HFFc6 (cell line): ENCODE data around the gene EML6. TPM values are rescaled to one million over a fixed set of nuclear protein-coding genes. Genes with fewer than 3 reads are reported as not detected.

Experiments
- DNase-seq: peaks from one replicate; pipeline ENCODE4 v3.0.0-alpha.2; 2018
- H3K27ac Mint-ChIP-seq: 2 replicates; pipeline ENCODE4 v1.8.0; 2020; ENCODE audit warnings: mild to moderate bottlenecking, mixed read lengths
- H3K27me3 Mint-ChIP-seq: 2 replicates; pipeline ENCODE4 v1.8.0; 2021; ENCODE audit warnings: mild to moderate bottlenecking, moderate library complexity, mixed read lengths; ENCODE audit not compliant: insufficient read depth
- H3K36me3 Mint-ChIP-seq: 2 replicates; pipeline ENCODE4 v1.8.0; 2021; ENCODE audit warnings: low read depth, mixed read lengths
- H3K4me1 Mint-ChIP-seq: 2 replicates; pipeline ENCODE4 v1.8.0; 2020; ENCODE audit warnings: low read depth, mixed read lengths
- H3K4me3 Mint-ChIP-seq: 2 replicates; pipeline ENCODE4 v1.8.0; 2020; ENCODE audit warnings: mild to moderate bottlenecking, moderate library complexity, mixed read lengths
- H3K9me3 Mint-ChIP-seq: 2 replicates; pipeline ENCODE4 v1.8.0; 2020; ENCODE audit warnings: mild to moderate bottlenecking, mixed read lengths
- CTCF ChIP-seq: fragments of 200-600 bp; sonication (generic); IDR thresholded peaks from 2 replicates; pipeline ENCODE4 v1.5.0; 2021; ENCODE audit warnings: antibody characterized with exemption, mild to moderate bottlenecking
- total RNA-seq, 6 experiments: library from RNA; stranded (reverse); fragmentation: NEBNext Ultra II Directional; extraction: Animal tissue kit (Norgen Biotek cat#: 25700); gene quantifications; 2 replicates in 1 of 6; 3 replicates in 5 of 6; pipeline ENCODE4 v1.2.3, GENCODE V29; 2021

EML6 gene
- total RNA-seq, 6 experiments from 2014 or later: 0.05 to 0.37 (median 0.25) TPM

- DNase-seq: no peak
- Mint-ChIP-seq H3K27me3 (peaks cover 9% of the 10 kb centered on the region), H3K9me3 (no peaks in the 10 kb centered on the region), H3K4me3 (no peak overlapping the region), H3K4me1 (no peaks in the 10 kb centered on the region), H3K36me3 (no peaks in the 10 kb centered on the region), H3K27ac (no peak overlapping the region)
- TF ChIP-seq CTCF: no peak
Observed at GRCh38 chr2:54931473-54931872, 208.0 kb downstream of the EML6 start.

- TF ChIP-seq CTCF: no peak
- H3K4me3 Mint-ChIP-seq: no peak overlapping the region
- H3K27ac Mint-ChIP-seq: no peak overlapping the region
Observed at GRCh38 chr2:54935389-54935788, 211.9 kb downstream of the EML6 start.

GRCh38 chr2:54936766-54937165, 213.3 kb downstream of the EML6 start:
- H3K4me3 Mint-ChIP-seq: no peak overlapping the region
- peaks cover 13% of the 10 kb centered on the region for H3K4me1 Mint-ChIP-seq
- no peak for TF ChIP-seq CTCF
- H3K36me3 Mint-ChIP-seq: peaks cover 7% of the 10 kb centered on the region; the same call in 1 of the 2 replicates
- H3K9me3 Mint-ChIP-seq: peaks cover 5% of the 10 kb centered on the region
- H3K27me3 Mint-ChIP-seq: peaks cover 5% of the 10 kb centered on the region
- no peak overlapping the region for H3K27ac Mint-ChIP-seq
- no peak for DNase-seq

More at GRCh38 chr2:54935389-54935788, 211.9 kb downstream of the EML6 start:
- Mint-ChIP-seq H3K36me3 (peaks cover 7% of the 10 kb centered on the region; the same call in 1 of the 2 replicates), H3K27me3 (peaks cover 7% of the 10 kb centered on the region), H3K9me3 (peaks cover 5% of the 10 kb centered on the region), H3K4me1 (peaks cover 3% of the 10 kb centered on the region)
- DNase-seq: no peak

GRCh38 chr2:54939446-54940118, 216.1 kb downstream of the EML6 start:
- TF ChIP-seq CTCF: no peak
- Mint-ChIP-seq H3K4me1 (peaks cover 13% of the 10 kb centered on the region), H3K4me3 (no peak overlapping the region), H3K9me3 (peaks cover 5% of the 10 kb centered on the region), H3K27ac (no peak overlapping the region), H3K27me3 (peaks cover 5% of the 10 kb centered on the region), H3K36me3 (peaks cover 7% of the 10 kb centered on the region; the same call in 1 of the 2 replicates)
- no peak for DNase-seq

- Mint-ChIP-seq H3K27ac (no peak overlapping the region), H3K4me3 (no peak overlapping the region), H3K36me3 (peaks cover 7% of the 10 kb centered on the region; the same call in 1 of the 2 replicates), H3K9me3 (peaks cover 10% of the 10 kb centered on the region), H3K27me3 (peaks cover 7% of the 10 kb centered on the region), H3K4me1 (peaks cover 20% of the 10 kb centered on the region)
- TF ChIP-seq CTCF: no peak
- peak; percentile 51 for DNase-seq
Observed at GRCh38 chr2:54940723-54941122, 217.3 kb downstream of the EML6 start.
